Smooth muscle cell (in vitro differentiated cells): ENCODE measurements around the gene OLIG2. TPM values are rescaled to one million over a fixed set of nuclear protein-coding genes. Genes with fewer than 3 reads are reported as not detected.

Experiments
- DNase-seq: peaks from one replicate; lab custom pipeline; 2025; ENCODE audit not compliant: unreplicated experiment; lab: John Stamatoyannopoulos, UW
- H2AFZ ChIP-seq: fragments of 200-600 bp; sonication (generic); 2 replicates; pipeline ENCODE4 v1.6.0; 2016; ENCODE audit warnings: antibody characterized with exemption, low read depth, mild to moderate bottlenecking
- H3F3A ChIP-seq: fragments of 200-600 bp; sonication (generic); 2 replicates; pipeline ENCODE4 v1.6.0; 2017; ENCODE audit warnings: antibody characterized with exemption, low read depth
- H3K27ac ChIP-seq: fragments of 200-600 bp; sonication (generic); 2 replicates; pipeline ENCODE4 v1.5.1; 2016; ENCODE audit warnings: low read depth, mild to moderate bottlenecking
- H3K27me3 ChIP-seq: fragments of 200-600 bp; sonication (generic); 2 replicates; pipeline ENCODE4 v1.6.1; 2016; ENCODE audit warnings: low read depth, mild to moderate bottlenecking
- H3K36me3 ChIP-seq: fragments of 200-600 bp; sonication (generic); 2 replicates; pipeline ENCODE4 v1.5.1; 2016; ENCODE audit warnings: low read depth
- H3K4me1 ChIP-seq: fragments of 200-600 bp; sonication (generic); 2 replicates; pipeline ENCODE4 v1.5.1; 2016; ENCODE audit warnings: low read depth
- H3K4me2 ChIP-seq: fragments of 200-600 bp; sonication (generic); 2 replicates; pipeline ENCODE4 v1.6.0; 2016; ENCODE audit warnings: mild to moderate bottlenecking
- H3K4me3 ChIP-seq: fragments of 200-600 bp; sonication (generic); 2 replicates; pipeline ENCODE4 v1.5.1; 2016; ENCODE audit warnings: mild to moderate bottlenecking
- H3K79me2 ChIP-seq: fragments of 200-600 bp; sonication (generic); 2 replicates; pipeline ENCODE4 v1.6.0; 2016; ENCODE audit warnings: low read depth, mild to moderate bottlenecking
- H3K9ac ChIP-seq: fragments of 200-600 bp; sonication (generic); 2 replicates; pipeline ENCODE4 v1.6.0; 2016; ENCODE audit warnings: low read depth
- H3K9me3 ChIP-seq: fragments of 200-600 bp; sonication (generic); replicated peaks from 2 replicates; pipeline ENCODE4 v1.5.1; 2016; ENCODE audit warnings: low read depth
- H4K20me1 ChIP-seq: fragments of 200-600 bp; sonication (generic); 2 replicates; pipeline ENCODE4 v1.6.0; 2016; ENCODE audit warnings: low read depth
- CTCF ChIP-seq: fragments of 200-600 bp; sonication (generic); IDR thresholded peaks from 2 replicates; pipeline ENCODE4 v1.5.1; 2017; ENCODE audit warnings: borderline replicate concordance, mild to moderate bottlenecking, antibody characterized with exemption; ENCODE audit not compliant: insufficient read depth, poor library complexity, severe bottlenecking
- WGBS: methylation state at CpG from one replicate; pipeline ENCODE4 v1.1.7; 2016; ENCODE audit warnings: low lambda C conversion rate; 5-methylcytosine and 5-hydroxymethylcytosine counted together
- polyA plus RNA-seq: library from polyadenylated mRNA; unstranded; fragments of >200 nt; fragmentation: Nextera tagmentation; extraction: Ambion mirVana; gene quantifications from 2 replicates; pipeline ENCODE4 v1.2.1, GENCODE V29; 2016
- total RNA-seq: library from RNA; depleted of rRNA; stranded (reverse); fragments of >200 nt; gene quantifications from 2 replicates; pipeline ENCODE4 v1.2.3, GENCODE V29; 2014

Gene OLIG2
- total and polyA plus RNA-seq, 2 experiments from 2014 or later = not detected

GRCh38 chr21:33046455-33046854 lies 20.7 kb downstream of the OLIG2 start:
- 55% methylated on average over 8 of the region's 8 CpGs for WGBS
- Histone ChIP-seq H3F3A (no peaks in the 10 kb centered on the region), H3K4me2 (no peak overlapping the region), H3K79me2 (no peaks in the 10 kb centered on the region), H3K4me1 (no peaks in the 10 kb centered on the region), H3K9me3 (no peaks in the 10 kb centered on the region), H3K36me3 (no peaks in the 10 kb centered on the region), H3K9ac (no peak overlapping the region), H3K27me3 (peaks cover 57% of the 10 kb centered on the region), H3K4me3 (no peak overlapping the region), H3K27ac (no peak overlapping the region), H2AFZ (no peak overlapping the region), H4K20me1 (no peaks in the 10 kb centered on the region)
- DNase-seq = no peak
- no peak for TF ChIP-seq CTCF

GRCh38 chr21:33047231-33047630 lies 21.5 kb downstream of the OLIG2 start:
- Histone ChIP-seq H2AFZ (no peak overlapping the region), H3K4me1 (no peaks in the 10 kb centered on the region)

GRCh38 chr21:33051925-33052324 lies 26.2 kb downstream of the OLIG2 start:
- H3K9ac ChIP-seq = no peak overlapping the region
- H3K4me1 ChIP-seq = no peaks in the 10 kb centered on the region
- H3K9me3 ChIP-seq = no peaks in the 10 kb centered on the region
- H3F3A ChIP-seq = no peaks in the 10 kb centered on the region
- no peak overlapping the region for H2AFZ ChIP-seq
- 92% methylated on average over 16 of the region's 16 CpGs for WGBS
- no peak overlapping the region for H3K4me3 ChIP-seq
- no peak for TF ChIP-seq CTCF
- H3K79me2 ChIP-seq = no peaks in the 10 kb centered on the region
- no peak overlapping the region for H3K4me2 ChIP-seq
- no peak overlapping the region for H3K27ac ChIP-seq
- no peak for DNase-seq
- no peaks in the 10 kb centered on the region for H3K36me3 ChIP-seq
- no peaks in the 10 kb centered on the region for H4K20me1 ChIP-seq
- H3K27me3 ChIP-seq = peaks cover 66% of the 10 kb centered on the region

More at GRCh38 chr21:33047231-33047630, 21.5 kb downstream of the OLIG2 start:
- Histone ChIP-seq H3K27me3 (peaks cover 57% of the 10 kb centered on the region), H4K20me1 (no peaks in the 10 kb centered on the region), H3K9me3 (no peaks in the 10 kb centered on the region), H3K27ac (no peak overlapping the region), H3K36me3 (no peaks in the 10 kb centered on the region), H3F3A (no peaks in the 10 kb centered on the region), H3K9ac (no peak overlapping the region), H3K4me2 (no peak overlapping the region), H3K79me2 (no peaks in the 10 kb centered on the region), H3K4me3 (no peak overlapping the region)
- TF ChIP-seq CTCF = no peak
- 89% methylated on average over 5 of the region's 5 CpGs for WGBS
- no peak for DNase-seq

GRCh38 chr21:33053951-33054350 lies 28.2 kb downstream of the OLIG2 start:
- Histone ChIP-seq H3K4me3 (no peak overlapping the region), H3K9me3 (no peaks in the 10 kb centered on the region), H3K36me3 (no peaks in the 10 kb centered on the region), H3F3A (no peaks in the 10 kb centered on the region), H3K9ac (no peak overlapping the region), H3K27ac (no peak overlapping the region), H2AFZ (no peak overlapping the region), H3K4me2 (no peak overlapping the region), H3K4me1 (no peaks in the 10 kb centered on the region), H3K79me2 (no peaks in the 10 kb centered on the region), H3K27me3 (peaks cover 61% of the 10 kb centered on the region), H4K20me1 (no peaks in the 10 kb centered on the region)
- DNase-seq = no peak
- TF ChIP-seq CTCF = no peak
